ENCODE results near the gene GHRHR.

GHRHR gene

DNA sequence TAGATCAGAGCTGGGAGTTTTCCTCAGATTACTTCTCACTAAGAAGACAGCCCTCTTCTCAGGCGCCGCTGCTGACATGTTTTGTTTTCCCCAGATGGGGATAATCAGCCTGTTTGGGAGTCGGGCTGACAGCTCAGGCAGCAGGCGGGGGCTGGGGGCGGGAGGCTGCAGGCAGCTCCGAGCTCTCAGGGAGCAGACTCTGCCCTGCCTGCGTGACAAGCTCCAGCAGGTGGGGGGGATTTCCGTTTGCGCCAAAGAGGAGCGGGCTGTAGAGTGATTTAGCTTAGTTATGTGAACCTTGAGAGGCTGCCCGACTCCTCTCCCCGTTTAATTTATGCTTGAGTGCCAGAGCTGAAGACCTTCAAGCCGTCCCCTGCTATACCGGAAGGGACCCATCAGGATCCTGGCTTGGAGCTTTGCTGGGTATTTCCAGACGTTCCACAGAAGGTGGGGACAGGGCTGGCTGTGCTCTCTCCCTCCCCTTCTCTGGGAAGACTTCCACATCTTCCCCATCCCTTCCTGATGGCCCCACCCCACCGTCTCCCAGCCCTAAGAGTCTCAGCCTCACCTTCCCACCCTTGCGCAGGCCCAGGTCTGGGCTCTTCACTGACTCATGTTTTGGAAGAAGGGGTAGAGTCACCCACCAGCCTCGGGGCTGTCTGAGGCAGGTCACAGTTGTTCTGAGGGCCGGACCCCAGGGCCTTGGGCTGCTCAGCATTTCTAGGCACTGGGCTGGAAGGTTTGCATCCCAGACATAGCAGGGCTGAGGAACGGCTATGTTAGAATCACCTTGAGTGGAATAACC, 63.6 kb downstream of the GHRHR start:
- DNase-seq = no peak
- Histone ChIP-seq H3K27ac (no peak overlapping the region), H3K4me3 (no peak overlapping the region), H3K9me3 (no peaks in the 10 kb centered on the region), H3K4me1 (no peaks in the 10 kb centered on the region), H3K36me3 (no peaks in the 10 kb centered on the region), H3K27me3 (peaks cover 0 to 17% of the 10 kb centered on the region in 2 donors)
- intact Hi-C loops (cut with DNase I; ENCODE audit: low total_unique reads) = no loop called here
- TF ChIP-seq, protein P1, sequence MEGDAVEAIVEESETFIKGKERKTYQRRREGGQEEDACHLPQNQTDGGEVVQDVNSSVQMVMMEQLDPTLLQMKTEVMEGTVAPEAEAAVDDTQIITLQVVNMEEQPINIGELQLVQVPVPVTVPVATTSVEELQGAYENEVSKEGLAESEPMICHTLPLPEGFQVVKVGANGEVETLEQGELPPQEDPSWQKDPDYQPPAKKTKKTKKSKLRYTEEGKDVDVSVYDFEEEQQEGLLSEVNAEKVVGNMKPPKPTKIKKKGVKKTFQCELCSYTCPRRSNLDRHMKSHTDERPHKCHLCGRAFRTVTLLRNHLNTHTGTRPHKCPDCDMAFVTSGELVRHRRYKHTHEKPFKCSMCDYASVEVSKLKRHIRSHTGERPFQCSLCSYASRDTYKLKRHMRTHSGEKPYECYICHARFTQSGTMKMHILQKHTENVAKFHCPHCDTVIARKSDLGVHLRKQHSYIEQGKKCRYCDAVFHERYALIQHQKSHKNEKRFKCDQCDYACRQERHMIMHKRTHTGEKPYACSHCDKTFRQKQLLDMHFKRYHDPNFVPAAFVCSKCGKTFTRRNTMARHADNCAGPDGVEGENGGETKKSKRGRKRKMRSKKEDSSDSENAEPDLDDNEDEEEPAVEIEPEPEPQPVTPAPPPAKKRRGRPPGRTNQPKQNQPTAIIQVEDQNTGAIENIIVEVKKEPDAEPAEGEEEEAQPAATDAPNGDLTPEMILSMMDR (IDR thresholded peaks at IDR 0.05) = no peak

- H3K27ac ChIP-seq = no peak overlapping the region
- intact Hi-C loops (cut with DNase I; ENCODE audit: low total_unique reads) = no loop called here
- TF ChIP-seq, protein P1 (IDR thresholded peaks at IDR 0.05) = no peak
These were observed 64.3 kb downstream of the GHRHR start for GRCh38 chr7:31028006-31028405.

DNA sequence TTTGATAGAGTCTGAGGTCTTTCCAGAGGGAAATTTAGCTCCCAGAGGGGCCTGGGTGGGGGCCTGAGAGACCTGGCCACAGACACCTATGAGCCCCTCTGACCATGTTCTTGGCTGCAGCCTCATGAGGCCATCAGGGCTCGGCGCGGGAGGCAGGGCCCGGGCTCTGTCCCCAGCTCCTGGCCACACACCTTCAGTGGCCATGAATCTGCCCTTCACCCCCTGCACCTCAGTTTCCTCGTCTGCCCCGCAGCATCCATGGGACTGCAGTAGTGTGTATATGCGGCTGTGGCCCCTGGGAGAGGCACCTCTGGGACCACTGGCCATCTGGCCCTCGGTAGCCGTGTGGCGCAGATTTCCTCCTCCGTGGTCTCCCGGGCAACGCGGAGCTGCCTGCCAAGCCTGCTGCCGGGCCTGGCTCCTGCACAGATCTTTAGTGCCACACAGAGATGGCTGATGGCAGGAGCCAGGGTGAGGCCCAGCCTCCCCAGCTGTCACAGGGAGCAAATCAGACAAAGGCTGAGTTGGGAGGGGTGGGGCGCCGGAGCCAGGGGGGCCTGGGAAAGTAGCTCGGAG, 64.8 kb downstream of the GHRHR start:
- peaks cover 0 to 17% of the 10 kb centered on the region in 2 donors for H3K27me3 ChIP-seq
- TF ChIP-seq, protein P1 (IDR thresholded peaks at IDR 0.05) = no peak
- DNase-seq = no peak
- no peaks in the 10 kb centered on the region for H3K9me3 ChIP-seq
- no peaks in the 10 kb centered on the region for H3K4me1 ChIP-seq
- intact Hi-C loops (cut with DNase I; ENCODE audit: low total_unique reads) = no loop called here
- no peak overlapping the region for H3K4me3 ChIP-seq
- no peak overlapping the region for H3K27ac ChIP-seq
- no peaks in the 10 kb centered on the region for H3K36me3 ChIP-seq

More at GRCh38 chr7:31028006-31028405, 64.3 kb downstream of the GHRHR start:
- Histone ChIP-seq H3K9me3 (no peaks in the 10 kb centered on the region), H3K4me1 (no peaks in the 10 kb centered on the region), H3K4me3 (no peak overlapping the region), H3K36me3 (no peaks in the 10 kb centered on the region), H3K27me3 (peaks cover 0 to 17% of the 10 kb centered on the region in 2 donors)
- DNase-seq = no peak
